Activated naive CD4-positive, alpha-beta T cell treated with anti-CD3 and anti-CD28 coated beads, Interleukin-2, amount 50 U/mL, for 16 hours (primary cell): ENCODE results near the gene C4orf51.

Experiments
- DNase-seq: peaks from one replicate; pipeline ENCODE4 v3.0.0-alpha.2; 2020

C4orf51 gene

DNA sequence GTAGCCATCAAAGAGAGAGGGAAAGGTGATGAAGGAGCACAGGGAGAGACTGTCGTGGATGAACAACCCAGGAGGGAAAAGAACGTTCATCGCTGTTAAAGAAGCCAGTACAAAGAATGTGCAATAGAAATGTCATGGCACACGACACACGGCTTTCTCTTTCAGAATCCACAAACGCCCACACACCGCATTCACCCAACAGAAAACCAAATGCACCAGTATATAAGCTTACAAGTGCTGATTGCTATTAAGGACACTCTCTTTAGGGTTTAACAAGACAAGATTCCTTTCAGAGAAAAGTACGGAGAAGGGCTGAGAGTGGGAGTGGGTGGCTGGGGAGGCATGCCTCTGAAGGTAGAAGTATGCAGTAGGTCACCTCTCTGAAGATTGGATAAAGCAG is 80.2 kb downstream of the C4orf51 start:
- no peak for DNase-seq

DNA sequence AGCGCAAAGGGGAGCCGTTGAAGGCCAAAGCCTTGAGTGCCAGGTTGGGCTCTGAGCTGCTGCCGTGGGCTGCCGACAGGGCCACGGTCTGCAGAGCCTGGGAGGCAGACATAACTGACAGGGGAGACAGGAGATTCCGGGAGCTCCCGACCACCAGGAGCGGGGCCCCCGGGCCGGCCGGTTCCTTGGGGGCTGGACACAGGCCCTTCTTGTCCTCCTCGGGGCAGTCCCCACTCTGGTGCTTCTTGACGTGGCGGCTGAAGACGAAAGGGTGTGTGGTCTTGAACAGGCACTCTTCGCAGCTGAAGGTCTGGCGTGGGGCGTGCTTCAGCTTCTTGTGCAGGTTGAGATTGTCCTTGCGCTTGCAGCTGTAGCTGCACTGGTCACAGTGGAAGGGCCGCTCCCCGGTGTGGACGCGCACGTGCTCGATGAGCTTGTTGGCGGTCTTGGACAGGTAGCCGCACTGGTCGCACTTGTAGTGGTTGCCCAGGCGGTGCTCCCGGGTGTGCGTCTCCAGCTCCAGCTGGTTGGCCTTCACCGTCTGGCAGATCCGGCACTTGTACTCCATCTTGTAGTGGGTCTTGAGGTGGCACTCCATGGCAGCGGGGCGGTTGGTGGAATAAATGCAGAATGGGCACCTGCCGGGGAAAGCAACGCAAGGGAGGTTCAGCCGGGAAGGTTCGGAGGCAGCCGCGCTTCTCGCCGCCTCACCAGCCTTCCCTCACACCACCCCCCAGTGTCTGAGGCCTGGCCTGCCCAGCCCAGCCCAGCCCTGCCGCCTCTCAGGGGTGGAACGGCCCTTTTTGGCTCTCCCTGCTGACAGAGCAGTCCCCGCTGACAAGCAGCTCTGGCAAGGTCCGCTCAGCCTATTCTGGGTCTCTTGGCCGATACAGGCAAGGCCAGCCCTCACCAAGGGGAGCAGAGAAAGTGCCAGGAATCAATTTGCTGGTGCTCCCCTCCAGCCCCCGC is 81.3 kb downstream of the C4orf51 start:
- no peak for DNase-seq

DNA sequence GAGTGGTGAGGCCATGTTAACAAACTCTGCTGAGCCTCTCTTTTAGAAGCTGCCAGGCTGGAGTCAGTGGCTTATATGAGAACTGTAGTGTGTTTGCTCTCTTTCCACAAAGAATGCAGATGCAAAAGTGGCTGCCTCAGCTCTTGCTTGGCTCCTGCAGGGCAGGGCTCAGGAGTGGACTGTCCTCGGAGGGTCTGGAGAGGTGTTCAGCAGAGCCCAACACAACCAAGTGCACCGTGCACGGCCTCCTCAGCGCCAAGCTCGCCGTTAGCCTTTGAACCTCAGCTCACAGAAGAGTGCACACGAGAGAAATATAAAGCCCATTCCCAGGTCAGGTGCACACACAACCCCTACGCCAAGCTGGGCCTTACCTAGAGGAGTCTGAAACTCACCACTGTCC is 82.8 kb downstream of the C4orf51 start:
- DNase-seq, result no peak

DNA sequence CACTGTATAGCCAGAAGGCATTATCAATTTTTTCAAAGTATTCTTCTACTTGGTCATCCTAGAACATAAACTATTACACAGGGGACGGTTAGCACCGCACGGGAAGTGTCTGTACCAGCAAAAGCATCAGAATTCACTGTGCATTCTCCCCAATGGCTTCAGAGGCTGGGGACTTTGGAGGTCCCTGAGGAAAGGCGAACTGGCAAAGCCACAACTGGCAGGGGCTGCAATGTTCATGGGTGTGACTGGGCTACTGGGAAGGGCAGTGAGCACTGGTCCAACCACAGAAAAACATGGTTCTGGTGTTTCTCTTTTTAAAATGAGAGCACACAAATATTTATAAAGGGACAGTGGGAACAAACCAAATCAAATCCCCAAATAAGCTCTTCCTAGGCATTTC is 83.5 kb downstream of the C4orf51 start:
- DNase-seq, result no peak

DNA sequence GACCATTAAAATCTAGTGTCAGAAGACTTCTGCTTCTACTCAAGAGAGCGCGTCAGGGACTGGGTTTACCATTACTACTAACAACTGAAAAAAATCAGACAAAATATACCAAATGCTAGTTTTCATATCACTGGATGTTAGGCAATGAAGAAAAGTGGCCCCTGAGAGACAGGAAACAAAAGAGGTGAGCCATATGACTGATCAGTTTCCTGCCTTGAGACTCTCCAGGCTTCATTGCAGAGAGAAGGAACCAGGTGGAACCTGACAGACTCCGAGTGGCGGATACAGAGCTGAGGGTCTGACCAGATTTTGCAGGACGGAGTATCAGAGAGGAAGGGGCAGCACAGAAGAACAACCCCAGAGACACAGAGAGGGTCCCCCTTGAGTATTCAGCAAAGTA is 86.3 kb downstream of the C4orf51 start:
- no peak for DNase-seq

DNA sequence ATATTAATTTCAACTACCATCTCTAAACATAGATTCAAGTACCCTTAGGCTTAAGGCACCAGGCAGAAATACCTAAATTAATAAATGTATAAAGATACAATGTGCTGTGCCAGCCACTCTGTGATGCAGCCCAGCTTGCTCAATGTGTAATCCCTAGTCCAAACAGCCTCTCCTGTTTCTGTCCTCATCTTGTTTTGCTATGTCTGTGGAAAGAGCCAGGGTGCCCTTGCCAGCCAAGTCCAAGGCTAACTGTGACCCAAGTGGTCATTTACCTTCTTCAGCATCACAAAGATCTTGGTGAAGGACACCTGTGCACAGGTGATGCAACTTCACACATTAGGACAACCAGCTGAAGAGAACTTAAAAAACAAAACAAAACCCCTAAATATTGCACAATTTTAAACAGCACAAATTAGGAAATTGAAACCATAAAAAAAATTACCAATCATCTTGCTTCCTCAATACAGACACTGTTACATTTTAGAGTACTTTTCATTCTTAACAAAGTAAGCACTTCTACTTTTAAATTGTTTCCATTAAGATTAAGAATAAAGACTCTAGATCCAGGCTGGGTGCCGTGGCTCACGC is 89.6 kb downstream of the C4orf51 start:
- no peak for DNase-seq

DNA sequence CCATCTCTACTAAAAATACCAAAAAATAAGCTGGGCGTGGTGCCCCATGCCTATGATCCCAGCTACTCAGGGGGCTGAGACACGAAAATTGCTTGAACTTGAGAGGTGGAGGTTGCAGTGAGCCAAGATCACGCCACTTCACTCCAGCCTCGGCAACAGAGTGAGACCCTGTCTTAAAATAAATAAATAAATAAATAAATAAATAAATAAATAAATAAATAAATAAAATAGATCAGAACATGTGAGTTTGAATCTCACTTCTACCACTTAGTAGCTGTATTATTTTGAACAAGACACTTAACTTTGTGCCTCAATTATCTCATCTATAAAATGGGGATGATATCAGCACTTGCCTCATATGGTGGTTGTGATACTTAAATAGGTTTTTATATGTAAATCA is 90.2 kb downstream of the C4orf51 start:
- DNase-seq, result no peak

DNA sequence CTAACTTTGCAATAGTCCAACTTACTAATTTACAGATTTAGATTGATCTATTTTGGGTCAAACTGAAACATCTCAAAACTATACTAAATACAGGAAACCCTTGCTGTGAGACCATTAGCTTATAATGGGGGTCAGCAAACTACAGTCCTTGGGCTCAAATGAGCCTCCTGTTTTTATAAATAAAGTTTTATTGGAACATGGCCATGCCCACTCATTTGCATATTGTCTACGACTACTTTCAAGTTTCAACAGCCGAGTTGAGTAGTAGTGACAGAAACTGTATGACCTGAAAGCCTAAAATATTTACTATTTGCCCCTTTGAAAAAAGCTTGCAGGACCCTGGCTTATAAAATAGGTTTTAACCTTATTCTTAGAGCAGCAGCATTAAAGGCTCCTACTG is 92.4 kb downstream of the C4orf51 start:
- no peak for DNase-seq

DNA sequence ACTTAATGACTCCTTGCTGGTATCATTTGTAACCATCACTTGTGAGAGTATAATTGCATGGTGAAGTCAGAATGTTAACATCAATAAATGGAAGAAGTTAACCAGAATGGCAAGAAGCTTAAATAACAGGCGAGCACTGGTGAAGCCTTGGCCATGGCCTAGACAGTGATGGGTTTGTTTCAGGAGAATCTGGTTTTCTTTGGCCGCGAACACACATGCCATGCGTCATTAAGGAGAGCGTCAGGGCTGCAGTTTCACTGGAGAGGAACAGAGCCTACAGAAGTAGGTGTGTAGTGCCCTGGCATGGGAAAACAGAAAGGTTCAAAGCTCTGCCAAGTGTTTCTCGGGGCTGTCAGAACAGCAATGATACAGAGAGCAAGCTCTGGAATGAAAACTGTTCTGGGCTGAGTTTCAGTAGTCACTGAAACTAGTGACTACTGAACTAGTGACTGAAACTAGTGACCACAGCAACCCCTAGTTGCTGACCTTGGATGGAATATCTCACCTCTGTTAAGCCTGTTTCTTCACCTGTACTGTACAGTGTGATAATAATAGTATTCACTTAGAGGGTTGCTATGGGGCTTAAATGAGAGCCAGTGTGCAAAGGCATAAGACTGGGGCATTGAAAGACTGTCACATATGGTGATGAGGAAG is 93.8 kb downstream of the C4orf51 start:
- no peak for DNase-seq

DNA sequence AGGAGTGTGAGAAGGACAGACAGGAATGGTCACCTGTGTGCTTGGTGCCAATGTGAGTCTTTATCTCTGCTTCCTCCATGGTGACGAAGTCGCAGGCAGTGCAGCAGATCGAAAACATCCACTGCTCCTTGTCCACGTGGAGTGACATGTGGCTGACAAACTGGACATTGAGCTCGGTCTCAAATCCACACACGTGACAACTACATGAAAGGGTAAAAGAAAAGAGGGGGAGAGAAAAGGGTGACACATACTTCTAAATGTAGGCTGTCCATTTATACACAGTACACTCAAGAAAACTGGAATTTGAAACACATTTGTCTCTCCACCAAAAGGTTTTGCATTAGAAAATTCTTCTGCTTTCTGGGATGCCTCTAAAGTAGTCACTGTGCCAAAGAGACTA is 94.5 kb downstream of the C4orf51 start:
- DNase-seq, result no peak

DNA sequence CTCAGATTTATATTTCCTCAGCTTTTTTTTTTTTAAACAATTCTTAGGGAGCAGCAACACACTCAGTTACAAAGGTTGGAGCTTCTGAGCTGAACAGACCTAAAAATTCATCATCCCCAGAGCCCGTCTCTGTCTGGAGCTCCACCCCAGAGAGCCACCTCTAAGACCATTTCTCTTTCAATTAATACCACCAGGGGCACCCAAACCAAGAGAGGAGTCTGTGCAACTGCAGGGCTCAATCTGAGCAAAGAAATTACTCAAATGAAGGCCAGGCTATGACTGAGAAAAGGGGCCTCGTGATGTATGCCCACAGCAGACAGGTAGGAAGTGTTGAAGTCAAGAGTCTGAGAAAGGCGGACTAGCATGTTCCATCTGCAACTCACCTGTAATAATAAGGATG is 95.5 kb downstream of the C4orf51 start:
- no peak for DNase-seq

DNA sequence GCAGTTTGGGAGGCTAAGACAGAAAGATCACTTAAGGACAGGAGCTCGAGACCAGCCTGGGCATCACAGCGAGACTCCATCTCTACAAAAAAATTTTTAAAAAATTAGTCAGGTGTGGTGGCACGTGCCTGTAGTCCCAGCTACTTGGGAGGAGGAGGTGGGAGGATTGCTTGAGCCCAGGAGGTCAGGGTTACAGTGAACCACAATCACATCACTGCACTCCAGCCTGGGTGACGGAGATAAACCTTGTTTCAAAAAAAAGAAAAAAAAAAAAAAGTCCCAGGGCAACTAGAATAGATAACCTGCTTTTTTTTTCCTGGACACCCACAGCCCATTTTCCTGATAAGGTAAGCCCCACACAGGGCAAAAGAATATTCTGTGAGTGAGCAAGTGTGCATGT is 96.3 kb downstream of the C4orf51 start:
- DNase-seq, result no peak

DNA sequence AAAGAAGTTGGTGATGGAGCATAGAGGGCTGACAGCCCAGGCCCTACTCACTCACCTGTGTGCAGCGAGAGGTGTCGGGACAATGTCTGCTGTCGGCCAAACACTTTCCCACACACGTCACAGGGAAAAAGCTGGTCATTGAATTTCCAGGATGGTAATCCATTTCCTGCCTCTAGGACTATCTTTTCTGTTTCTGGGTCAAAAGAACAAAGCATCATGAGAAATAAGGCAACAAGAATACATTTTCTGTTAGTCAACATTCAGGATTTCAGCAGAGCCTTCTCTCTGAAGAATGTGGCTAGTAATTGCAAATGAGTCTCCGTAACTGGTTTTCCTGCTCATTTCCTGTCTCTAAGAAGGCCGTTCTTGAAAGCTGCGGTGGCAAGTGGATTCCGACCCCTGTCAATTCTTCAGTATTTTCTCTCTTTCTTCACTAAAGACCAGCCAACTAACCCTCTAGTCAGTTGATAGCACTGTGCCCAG is 99.4 kb downstream of the C4orf51 start:
- no peak for DNase-seq

DNA sequence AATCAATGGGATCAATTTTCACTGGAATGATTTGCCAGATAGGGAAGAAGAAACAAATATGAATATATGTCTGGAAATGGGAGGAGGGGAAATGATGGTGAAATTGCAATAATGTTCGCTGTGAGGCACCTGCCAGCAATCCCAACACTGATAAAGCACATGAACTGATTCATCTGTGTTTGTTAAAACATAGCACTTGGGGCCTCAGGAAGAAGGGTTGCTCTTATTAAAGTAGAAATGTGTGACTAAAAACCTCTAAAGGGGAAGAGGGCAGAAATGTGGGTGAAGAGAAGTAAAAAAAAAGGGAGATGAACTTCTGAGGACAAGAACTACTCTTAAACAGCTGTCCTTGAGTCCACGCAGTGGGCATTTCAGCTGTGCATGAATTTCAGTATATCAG is 101.4 kb downstream of the C4orf51 start:
- no peak for DNase-seq
